ENCODE results near the gene TOP3B. TPM values are rescaled to one million over a fixed set of nuclear protein-coding genes. Genes with fewer than 3 reads are reported as not detected.

TOP3B gene
- polyA plus RNA-seq, 1 experiment = 12.8 TPM

DNA sequence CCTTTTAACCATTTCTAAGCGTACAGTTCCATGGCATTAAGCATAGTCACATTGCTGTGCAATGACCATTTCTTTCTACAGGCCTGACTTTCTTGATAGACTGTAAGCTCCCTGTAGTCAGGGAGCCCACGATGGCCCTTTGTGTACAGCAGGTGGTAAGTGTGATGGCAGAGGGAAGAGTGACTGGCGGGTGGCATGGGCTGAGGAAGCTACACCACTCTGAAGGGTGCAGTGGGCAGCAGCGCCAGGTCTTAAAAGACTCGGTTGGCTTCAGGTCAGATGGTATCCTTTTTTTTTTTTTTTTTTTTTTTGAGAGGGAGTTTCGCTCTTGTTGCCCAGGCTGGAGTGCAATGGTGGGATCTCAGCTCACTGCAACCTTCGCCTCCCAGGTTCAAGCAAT is 31.5 kb downstream of the TOP3B start:
- no peak for DNase-seq (ENCODE audit: low read depth)
- CTCF ChIA-PET = interaction anchor here (0.7 to 4.0 kb wide), 3 partner anchors 12 to 243 kb away, joined by 4 to 80 read pairs (median 43); no protein-coding TSS in a partner anchor
- H3K27me3 ChIP-seq (ENCODE audit: control insufficient read depth, insufficient read depth, low read length) = no peaks in the 10 kb centered on the region
- POLR2A ChIA-PET = no interaction called here
- no peak overlapping the region for H3K4me3 ChIP-seq (ENCODE audit: low read depth, low read length)
- TF ChIP-seq, protein P1, sequence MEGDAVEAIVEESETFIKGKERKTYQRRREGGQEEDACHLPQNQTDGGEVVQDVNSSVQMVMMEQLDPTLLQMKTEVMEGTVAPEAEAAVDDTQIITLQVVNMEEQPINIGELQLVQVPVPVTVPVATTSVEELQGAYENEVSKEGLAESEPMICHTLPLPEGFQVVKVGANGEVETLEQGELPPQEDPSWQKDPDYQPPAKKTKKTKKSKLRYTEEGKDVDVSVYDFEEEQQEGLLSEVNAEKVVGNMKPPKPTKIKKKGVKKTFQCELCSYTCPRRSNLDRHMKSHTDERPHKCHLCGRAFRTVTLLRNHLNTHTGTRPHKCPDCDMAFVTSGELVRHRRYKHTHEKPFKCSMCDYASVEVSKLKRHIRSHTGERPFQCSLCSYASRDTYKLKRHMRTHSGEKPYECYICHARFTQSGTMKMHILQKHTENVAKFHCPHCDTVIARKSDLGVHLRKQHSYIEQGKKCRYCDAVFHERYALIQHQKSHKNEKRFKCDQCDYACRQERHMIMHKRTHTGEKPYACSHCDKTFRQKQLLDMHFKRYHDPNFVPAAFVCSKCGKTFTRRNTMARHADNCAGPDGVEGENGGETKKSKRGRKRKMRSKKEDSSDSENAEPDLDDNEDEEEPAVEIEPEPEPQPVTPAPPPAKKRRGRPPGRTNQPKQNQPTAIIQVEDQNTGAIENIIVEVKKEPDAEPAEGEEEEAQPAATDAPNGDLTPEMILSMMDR (IDR thresholded peaks at IDR 0.05; ENCODE audit: insufficient read depth, low read depth, low read length) = no peak
- H3K36me3 ChIP-seq (ENCODE audit: control insufficient read depth, insufficient read depth, low read length) = peaks cover 4% of the 10 kb centered on the region

DNA sequence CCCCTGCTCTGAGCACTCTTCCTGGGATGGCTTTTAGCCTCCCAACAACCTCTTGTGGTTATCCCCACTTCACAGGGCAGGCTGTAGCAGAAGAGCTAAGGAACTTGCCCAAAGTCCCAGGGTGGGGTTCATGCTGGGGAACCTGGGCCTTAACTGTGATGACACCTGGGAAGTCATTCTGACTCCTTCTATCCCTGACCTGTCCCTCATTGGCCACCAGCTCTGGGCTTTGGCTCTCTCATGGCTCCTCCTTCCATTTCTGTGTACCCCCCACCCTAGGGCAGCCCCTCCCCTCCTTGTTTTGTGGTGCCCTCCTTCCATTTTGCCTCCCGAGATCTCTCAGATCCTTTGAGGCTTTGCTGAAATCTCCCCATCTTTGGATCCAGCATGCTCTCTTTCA is 32.6 kb downstream of the TOP3B start:
- ChIA-PET CTCF (interaction anchor here (0.7 to 5.1 kb wide), 3 partner anchors 12 to 237 kb away, joined by 3 to 49 read pairs (median 11); no protein-coding TSS in a partner anchor), POLR2A (no interaction called here)
- no peaks in the 10 kb centered on the region for H3K27me3 ChIP-seq (ENCODE audit: control insufficient read depth, insufficient read depth, low read length)
- peaks cover 11% of the 10 kb centered on the region for H3K36me3 ChIP-seq (ENCODE audit: control insufficient read depth, insufficient read depth, low read length)
- TF ChIP-seq, protein P1 (IDR thresholded peaks at IDR 0.05; ENCODE audit: insufficient read depth, low read depth, low read length) = no peak
- no peak for DNase-seq (ENCODE audit: low read depth)
- no peak overlapping the region for H3K4me3 ChIP-seq (ENCODE audit: low read depth, low read length)

DNA sequence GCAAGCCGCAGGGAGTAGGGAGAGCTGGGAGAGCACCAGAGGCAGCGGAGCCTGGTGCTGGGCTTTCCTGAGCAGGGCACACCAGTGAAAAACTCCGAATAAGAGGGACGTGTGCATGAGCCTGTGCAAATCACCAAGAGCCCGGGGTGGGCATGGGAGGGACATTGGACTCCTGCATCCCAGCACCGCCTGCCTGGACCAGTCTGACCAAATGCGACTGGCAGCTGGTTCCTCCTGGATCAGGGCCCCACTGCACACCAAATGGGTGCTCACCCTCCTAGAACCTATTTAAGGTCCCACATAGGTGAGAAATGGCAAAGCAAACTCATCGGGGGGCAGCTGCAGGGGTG is 33.0 kb downstream of the TOP3B start:
- ChIA-PET POLR2A (no interaction called here), CTCF (interaction anchor here (2.5 to 5.1 kb wide), 2 partner anchors 12 to 236 kb away, joined by 11 to 49 read pairs; no protein-coding TSS in a partner anchor)
- Histone ChIP-seq H3K27me3 (ENCODE audit: control insufficient read depth, insufficient read depth, low read length) (no peaks in the 10 kb centered on the region), H3K36me3 (ENCODE audit: control insufficient read depth, insufficient read depth, low read length) (peaks cover 14% of the 10 kb centered on the region), H3K4me3 (ENCODE audit: low read depth, low read length) (no peak overlapping the region)
- TF ChIP-seq, protein P1 (IDR thresholded peaks at IDR 0.05; ENCODE audit: insufficient read depth, low read depth, low read length) = no peak
- no peak for DNase-seq (ENCODE audit: low read depth)

DNA sequence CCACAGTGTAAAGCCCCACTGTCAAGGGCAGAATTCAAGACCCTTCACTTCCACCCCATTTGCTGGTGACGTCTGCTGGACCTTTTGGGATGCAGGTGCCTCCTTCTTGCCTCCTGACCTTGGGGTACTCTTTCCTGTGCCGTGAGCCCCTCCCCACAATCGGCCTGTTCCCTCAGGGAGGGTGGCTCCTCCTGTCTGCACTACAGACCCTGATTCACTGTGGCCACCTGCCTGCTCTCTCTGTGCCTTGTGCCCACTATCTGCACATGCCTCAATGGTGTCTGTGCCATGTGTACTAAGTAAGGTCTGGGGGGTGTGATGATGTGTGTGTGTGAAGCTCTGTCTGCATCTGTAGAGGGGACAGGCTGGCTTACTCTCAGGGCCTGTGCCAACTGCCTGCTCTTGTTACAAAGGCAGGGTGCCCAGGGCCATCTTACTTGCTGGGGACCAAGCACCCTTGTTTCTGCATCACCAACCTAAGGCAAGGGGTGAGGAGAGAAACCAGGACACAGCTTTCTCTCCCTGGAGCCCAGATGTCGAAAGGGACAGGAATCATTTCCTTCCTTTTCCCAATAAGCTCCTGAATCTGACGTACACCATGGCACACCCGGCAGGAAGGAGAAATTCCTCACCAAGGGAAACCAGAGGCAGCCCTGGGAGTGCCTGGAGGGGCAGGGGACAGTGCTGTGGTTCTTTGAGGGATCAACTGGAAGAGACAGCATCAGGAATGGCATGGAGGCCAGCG is 33.6 kb downstream of the TOP3B start:
- Histone ChIP-seq H3K4me3 (ENCODE audit: low read depth, low read length) (no peak overlapping the region), H3K27me3 (ENCODE audit: control insufficient read depth, insufficient read depth, low read length) (no peaks in the 10 kb centered on the region), H3K36me3 (ENCODE audit: control insufficient read depth, insufficient read depth, low read length) (peaks cover 18% of the 10 kb centered on the region)
- ChIA-PET POLR2A (no interaction called here), CTCF (interaction anchor here (2.5 to 5.1 kb wide), 2 partner anchors 11 to 236 kb away, joined by 11 to 49 read pairs; no protein-coding TSS in a partner anchor)
- TF ChIP-seq, protein P1 (IDR thresholded peaks at IDR 0.05; ENCODE audit: insufficient read depth, low read depth, low read length) = no peak
- no peak for DNase-seq (ENCODE audit: low read depth)

DNA sequence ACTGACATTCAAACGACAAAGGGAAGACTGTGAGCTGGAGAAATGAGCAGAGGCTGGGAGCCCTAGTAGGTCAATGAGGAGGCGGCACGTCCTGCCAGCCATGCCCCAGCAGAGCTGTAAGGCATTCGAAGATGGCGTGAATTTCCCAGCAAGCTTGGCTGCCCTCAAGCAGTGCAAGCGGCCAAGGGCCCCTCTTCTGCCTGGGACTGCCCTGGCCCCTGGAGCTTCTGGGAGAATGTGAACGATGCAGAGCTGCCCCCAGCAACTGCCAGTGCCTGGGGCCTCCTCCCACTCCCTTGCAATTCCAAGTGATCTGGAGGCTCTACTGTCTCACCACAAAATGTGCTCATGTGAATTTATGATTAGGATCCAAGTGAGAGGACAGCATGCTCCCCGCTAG is 34.2 kb downstream of the TOP3B start:
- DNase-seq (ENCODE audit: low read depth) = no peak
- CTCF ChIA-PET = interaction anchor here (0.9 to 5.1 kb wide), 3 partner anchors 10 to 235 kb away, joined by 5 to 49 read pairs (median 11); no protein-coding TSS in a partner anchor

More for the DNA sequence above, 34.2 kb downstream of the TOP3B start:
- POLR2A ChIA-PET = no interaction called here
- H3K4me3 ChIP-seq (ENCODE audit: low read depth, low read length) = no peak overlapping the region
- H3K36me3 ChIP-seq (ENCODE audit: control insufficient read depth, insufficient read depth, low read length) = peaks cover 18% of the 10 kb centered on the region
- no peaks in the 10 kb centered on the region for H3K27me3 ChIP-seq (ENCODE audit: control insufficient read depth, insufficient read depth, low read length)
- TF ChIP-seq, protein P1 (IDR thresholded peaks at IDR 0.05; ENCODE audit: insufficient read depth, low read depth, low read length) = no peak

Measured in BJ (cell line).